HepG2 (cell line): Measurements from ENCODE around the gene SAA1. TPM values are rescaled to one million over a fixed set of nuclear protein-coding genes. Genes with fewer than 3 reads are reported as not detected.

Source experiments
- ATAC-seq: fragments of 200-7000 bp; cut with Tn5 transposase; 3 replicates; pipeline ENCODE4 v1.9.1; 2020; ENCODE audit warnings: mild to moderate bottlenecking, moderate library complexity
- BruUV-seq: library from RNA; stranded (reverse); fragments of 400-500 nt; replicated peaks from 2 replicates; lab custom pipeline; 2021; lab: Mats Ljungman, UMichigan
- CTCF ChIA-PET: fragments of 300-600 bp; formaldehyde crosslinking; extraction: SDS; loops from one replicate; lab custom pipeline; 2021; ENCODE audit warnings: low total read pairs, inconsistent platforms, low intra/inter-chr PET ratio; lab: Yijun Ruan, JAX
- POLR2A ChIA-PET: fragments of 350-600 bp; sonication (Branson Sonifier 250); formaldehyde crosslinking; loops from one replicate; lab custom pipeline; 2020; ENCODE audit warnings: antibody characterized with exemption, inconsistent platforms; lab: Yijun Ruan, JAX
- DNase-seq: peaks from one replicate; pipeline ENCODE4 v3.0.0-alpha.2; 2015; ENCODE audit warnings: low spot score
- FAIRE-seq: peaks from 3 replicates; lab custom pipeline; 2011; peaks lifted over from hg19 to GRCh38; lab: Jason Lieb, UNC
- H2AFZ ChIP-seq: one replicate; pipeline ENCODE4 v1.6.1; 2011; ENCODE audit warnings: low read length, inconsistent platforms
- H3K27ac ChIP-seq: fragments of 300-600 bp; 3 replicates; pipeline ENCODE4 v1.8.0; 2011; ENCODE audit warnings: mixed run types, mild to moderate bottlenecking, mixed read lengths, low read length, inconsistent platforms; ENCODE audit not compliant: insufficient read depth; ENCODE audit errors: extremely low read length
- H3K27me3 ChIP-seq, 2 experiments: fragments of 200-600 bp in 1 of 2; 2 replicates in 1 of 2; 3 replicates in 1 of 2; pipeline versions ENCODE4 v1.6.0 to v1.8.0; 2011; ENCODE audit warnings: low read length in 2 of 2, mild to moderate bottlenecking in 2 of 2, moderate library complexity in 2 of 2, inconsistent platforms in 1 of 2; ENCODE audit not compliant: insufficient read depth in 2 of 2, control insufficient read depth in 1 of 2
- H3K36me3 ChIP-seq, 2 experiments: fragments of 200-600 bp in 1 of 2; replicated peaks in 1 of 2; 2 replicates in 1 of 2; 3 replicates in 1 of 2; pipeline versions ENCODE4 v1.5.1 to v1.8.0; 2011; ENCODE audit warnings: low read length in 2 of 2, inconsistent platforms in 1 of 2; ENCODE audit not compliant: insufficient read depth in 2 of 2, control insufficient read depth in 1 of 2
- H3K4me1 ChIP-seq: 2 replicates; pipeline ENCODE4 v1.5.1; 2012; ENCODE audit warnings: low read length, inconsistent platforms; ENCODE audit not compliant: insufficient read depth
- H3K4me2 ChIP-seq: 2 replicates; pipeline ENCODE4 v1.6.0; 2011; ENCODE audit warnings: low read depth, low read length, inconsistent platforms
- H3K4me3 ChIP-seq, 3 experiments: fragments of 200-600 bp in 1 of 3; sonication (generic), shearing (Covaris generic) in 1 of 3; replicated peaks in 1 of 3; 2 replicates each; pipeline ENCODE4 v1.5.1; 2011 to 2016; ENCODE audit warnings: low read length in 3 of 3, inconsistent platforms in 2 of 3, low read depth in 2 of 3, mild to moderate bottlenecking in 2 of 3, control low read depth in 1 of 3, mixed read lengths in 1 of 3; ENCODE audit not compliant: insufficient read depth in 1 of 3
- H3K79me2 ChIP-seq: one replicate; pipeline ENCODE4 v1.6.1; 2011; ENCODE audit warnings: low read length, inconsistent platforms; ENCODE audit not compliant: insufficient read depth
- H3K9ac ChIP-seq: 2 replicates; pipeline ENCODE4 v1.6.0; 2011; ENCODE audit warnings: mild to moderate bottlenecking, low read depth, low read length, inconsistent platforms; ENCODE audit not compliant: insufficient read depth
- H3K9me3 ChIP-seq: 2 replicates; pipeline ENCODE4 v1.5.1; 2012; ENCODE audit warnings: mild to moderate bottlenecking, low read length
- H4K20me1 ChIP-seq: 2 replicates; pipeline ENCODE4 v1.6.0; 2011; ENCODE audit warnings: inconsistent platforms, mild to moderate bottlenecking, low read length, moderate library complexity; ENCODE audit not compliant: insufficient read depth
- GATAD1 ChIP-seq: IDR thresholded peaks from 2 replicates; pipeline ENCODE4 v1.6.1; 2016; ENCODE audit warnings: missing genetic modification reagents, missing compliant biosample characterization
- HCFC1 ChIP-seq: fragments of 150-350 bp; IDR thresholded peaks from 2 replicates; pipeline ENCODE4 v1.6.1; 2014; ENCODE audit warnings: low read depth, low read length
- HOXA5 ChIP-seq: sonication (generic); formaldehyde crosslinking; IDR thresholded peaks from 2 replicates; pipeline ENCODE4 v1.4.0; 2020; ENCODE audit warnings: missing genetic modification reagents
- LCORL ChIP-seq, 2 experiments: fragments of 450-650 bp in 1 of 2; sonication (generic) in 1 of 2; formaldehyde crosslinking in 1 of 2; IDR thresholded peaks; 2 replicates each; pipeline versions ENCODE4 v1.5.0 to v1.6.1; 2017 to 2020; ENCODE audit warnings: antibody characterized with exemption in 1 of 2, missing genetic modification reagents in 1 of 2
- NR3C1 ChIP-seq: sonication (generic); formaldehyde crosslinking; IDR thresholded peaks from 2 replicates; pipeline ENCODE4 v1.4.0; 2020; ENCODE audit warnings: missing genetic modification reagents
- ZNF382 ChIP-seq: sonication (generic); formaldehyde crosslinking; IDR thresholded peaks from 2 replicates; pipeline ENCODE4 v1.5.0; 2020; ENCODE audit warnings: missing genetic modification reagents, mild to moderate bottlenecking, borderline replicate concordance
- ZNF562 ChIP-seq: sonication (generic); formaldehyde crosslinking; IDR thresholded peaks from 2 replicates; pipeline ENCODE4 v1.8.0; 2022; ENCODE audit warnings: missing genetic modification reagents, borderline replicate concordance
- ZNF605 ChIP-seq: sonication (generic); formaldehyde crosslinking; IDR thresholded peaks from 2 replicates; pipeline ENCODE4 v1.8.0; 2022; ENCODE audit warnings: mild to moderate bottlenecking, missing genetic modification reagents
- ZNF678 ChIP-seq: sonication (generic); formaldehyde crosslinking; IDR thresholded peaks from 2 replicates; pipeline ENCODE4 v1.4.0; 2020; ENCODE audit warnings: mild to moderate bottlenecking, missing genetic modification reagents
- ZSCAN12 ChIP-seq: sonication (generic); formaldehyde crosslinking; IDR thresholded peaks from 2 replicates; pipeline ENCODE4 v1.9.0; 2021; ENCODE audit warnings: mild to moderate bottlenecking, missing genetic modification reagents
- WGBS: methylation state at CpG from one replicate; pipeline ENCODE4 v1.1.6; 2017; ENCODE audit warnings: low lambda C conversion rate; 5-methylcytosine and 5-hydroxymethylcytosine counted together
- in situ Hi-C: cut with HindIII; loops from 2 replicates; pipeline ENCODE4 v1.10.0; 2017; ENCODE audit warnings: low pct_unique_long_range_greater_than_20kb; ENCODE audit not compliant: extremely low pct_ligation_motif_present
- intact Hi-C: fragments of 100-400 bp; cut with micrococcal nuclease; formaldehyde crosslinking; loops from one replicate; pipeline ENCODE4 v1.10.0; 2022; ENCODE audit not compliant: unreplicated experiment
- polyA plus RNA-seq, 8 experiments: library from polyadenylated mRNA; depleted of rRNA in 3 of 8; stranded (reverse) in 7 of 8; unstranded in 1 of 8; fragments of >200 nt; fragmentation: Illumina TruSeq in 4 of 8; extraction: Trizol in 4 of 8; gene quantifications; 2 replicates each; pipeline versions ENCODE4 v1.2.1 to v1.2.3, GENCODE V29; 2011 to 2016; ENCODE audit warnings: low read depth in 4 of 8, missing spikeins in 1 of 8, mixed read lengths in 1 of 8; ENCODE audit not compliant: insufficient read depth in 1 of 8
- total RNA-seq, 5 experiments: library from RNA; depleted of rRNA; stranded (reverse); fragments of >200 nt; fragmentation: Illumina TruSeq; extraction: Trizol; gene quantifications; 2 replicates each; pipeline ENCODE4 v1.2.3, GENCODE V29; 2016; ENCODE audit warnings: low read depth in 1 of 5
- TF ChIP-seq, protein P1 (sequence below): sonication (generic); formaldehyde crosslinking; conservative IDR thresholded peaks from 2 replicates; pipeline ENCODE4 v1.8.0; 2022; ENCODE audit warnings: missing genetic modification reagents
- TF ChIP-seq, protein P2 (sequence below): sonication (generic); formaldehyde crosslinking; IDR thresholded peaks from 2 replicates; pipeline ENCODE4 v1.9.0; 2022; ENCODE audit warnings: low read depth, missing genetic modification reagents
- TF ChIP-seq, protein P3 (sequence below): sonication (generic); formaldehyde crosslinking; IDR thresholded peaks from 2 replicates; pipeline ENCODE4 v1.8.1; 2023; ENCODE audit warnings: missing genetic modification reagents, inconsistent platforms, borderline replicate concordance
- TF ChIP-seq, protein P4 (sequence below): sonication (generic); formaldehyde crosslinking; IDR thresholded peaks from 2 replicates; pipeline ENCODE4 v1.8.0; 2022; ENCODE audit warnings: missing genetic modification reagents, mild to moderate bottlenecking, moderate library complexity, borderline replicate concordance

SAA1 gene
- total and polyA plus RNA-seq, 2 of the 13 experiments (the other 11 are each of a cell fraction or from before 2014, with no cell fraction given), result not detected

DNA sequence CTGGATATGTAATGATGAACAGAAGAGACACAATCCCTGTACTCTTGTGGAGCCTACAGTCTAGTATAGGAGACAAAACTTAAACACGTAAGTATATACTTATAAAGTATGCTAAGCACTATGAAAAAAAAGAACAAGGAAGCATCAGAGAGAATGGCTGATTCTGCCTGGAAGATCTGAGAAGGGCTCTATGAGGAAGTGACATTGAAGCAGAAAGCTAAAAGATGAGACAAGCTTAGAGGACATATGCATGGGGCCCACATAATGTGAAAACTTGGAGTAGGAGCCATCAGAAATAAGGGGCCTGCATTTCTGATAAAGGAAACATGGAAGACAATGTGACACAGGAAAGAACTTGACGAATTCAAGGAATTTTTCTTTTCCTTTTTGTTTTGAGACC is 16.6 kb downstream of the SAA1 start:
- in situ Hi-C loops, result no loop called here
- Histone ChIP-seq H3K9me3 (no peaks in the 10 kb centered on the region), H3K4me2 (no peak overlapping the region), H3K27ac (no peak overlapping the region), H3K4me3 (no peak overlapping the region), H2AFZ (no peak overlapping the region)
- DNase-seq, result no peak
- WGBS, result 98% methylated on average over 2 of the region's 2 CpGs
- CTCF ChIA-PET, result no interaction called here
- TF ChIP-seq ZNF605 (CRISPR knock-in tag) (no peak), HOXA5 (CRISPR knock-in tag) (no peak), ZSCAN12 (CRISPR knock-in tag) (no peak), HCFC1 (no peak), ZNF562 (CRISPR knock-in tag) (no peak), LCORL (IDR thresholded peaks at IDR 0.05) (no peak), LCORL (CRISPR knock-in tag; IDR thresholded peaks at IDR 0.05) (no peak), ZNF382 (no peak), GATAD1 (CRISPR knock-in tag) (no peak), ZNF678 (CRISPR knock-in tag) (no peak), NR3C1 (CRISPR knock-in tag) (no peak)
- TF ChIP-seq, protein P1, sequence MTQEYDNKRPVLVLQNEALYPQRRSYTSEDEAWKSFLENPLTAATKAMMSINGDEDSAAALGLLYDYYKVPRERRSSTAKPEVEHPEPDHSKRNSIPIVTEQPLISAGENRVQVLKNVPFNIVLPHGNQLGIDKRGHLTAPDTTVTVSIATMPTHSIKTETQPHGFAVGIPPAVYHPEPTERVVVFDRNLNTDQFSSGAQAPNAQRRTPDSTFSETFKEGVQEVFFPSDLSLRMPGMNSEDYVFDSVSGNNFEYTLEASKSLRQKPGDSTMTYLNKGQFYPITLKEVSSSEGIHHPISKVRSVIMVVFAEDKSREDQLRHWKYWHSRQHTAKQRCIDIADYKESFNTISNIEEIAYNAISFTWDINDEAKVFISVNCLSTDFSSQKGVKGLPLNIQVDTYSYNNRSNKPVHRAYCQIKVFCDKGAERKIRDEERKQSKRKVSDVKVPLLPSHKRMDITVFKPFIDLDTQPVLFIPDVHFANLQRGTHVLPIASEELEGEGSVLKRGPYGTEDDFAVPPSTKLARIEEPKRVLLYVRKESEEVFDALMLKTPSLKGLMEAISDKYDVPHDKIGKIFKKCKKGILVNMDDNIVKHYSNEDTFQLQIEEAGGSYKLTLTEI (CRISPR knock-in tag), result no peak
- TF ChIP-seq, protein P2, sequence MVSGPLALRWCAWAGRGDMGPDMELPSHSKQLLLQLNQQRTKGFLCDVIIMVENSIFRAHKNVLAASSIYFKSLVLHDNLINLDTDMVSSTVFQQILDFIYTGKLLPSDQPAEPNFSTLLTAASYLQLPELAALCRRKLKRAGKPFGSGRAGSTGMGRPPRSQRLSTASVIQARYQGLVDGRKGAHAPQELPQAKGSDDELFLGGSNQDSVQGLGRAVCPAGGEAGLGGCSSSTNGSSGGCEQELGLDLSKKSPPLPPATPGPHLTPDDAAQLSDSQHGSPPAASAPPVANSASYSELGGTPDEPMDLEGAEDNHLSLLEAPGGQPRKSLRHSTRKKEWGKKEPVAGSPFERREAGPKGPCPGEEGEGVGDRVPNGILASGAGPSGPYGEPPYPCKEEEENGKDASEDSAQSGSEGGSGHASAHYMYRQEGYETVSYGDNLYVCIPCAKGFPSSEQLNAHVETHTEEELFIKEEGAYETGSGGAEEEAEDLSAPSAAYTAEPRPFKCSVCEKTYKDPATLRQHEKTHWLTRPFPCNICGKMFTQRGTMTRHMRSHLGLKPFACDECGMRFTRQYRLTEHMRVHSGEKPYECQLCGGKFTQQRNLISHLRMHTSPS (CRISPR knock-in tag), result no peak
- TF ChIP-seq, protein P3, sequence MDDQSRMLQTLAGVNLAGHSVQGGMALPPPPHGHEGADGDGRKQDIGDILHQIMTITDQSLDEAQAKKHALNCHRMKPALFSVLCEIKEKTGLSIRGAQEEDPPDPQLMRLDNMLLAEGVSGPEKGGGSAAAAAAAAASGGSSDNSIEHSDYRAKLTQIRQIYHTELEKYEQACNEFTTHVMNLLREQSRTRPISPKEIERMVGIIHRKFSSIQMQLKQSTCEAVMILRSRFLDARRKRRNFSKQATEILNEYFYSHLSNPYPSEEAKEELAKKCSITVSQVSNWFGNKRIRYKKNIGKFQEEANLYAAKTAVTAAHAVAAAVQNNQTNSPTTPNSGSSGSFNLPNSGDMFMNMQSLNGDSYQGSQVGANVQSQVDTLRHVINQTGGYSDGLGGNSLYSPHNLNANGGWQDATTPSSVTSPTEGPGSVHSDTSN (CRISPR knock-in tag), result no peak
- TF ChIP-seq, protein P4, sequence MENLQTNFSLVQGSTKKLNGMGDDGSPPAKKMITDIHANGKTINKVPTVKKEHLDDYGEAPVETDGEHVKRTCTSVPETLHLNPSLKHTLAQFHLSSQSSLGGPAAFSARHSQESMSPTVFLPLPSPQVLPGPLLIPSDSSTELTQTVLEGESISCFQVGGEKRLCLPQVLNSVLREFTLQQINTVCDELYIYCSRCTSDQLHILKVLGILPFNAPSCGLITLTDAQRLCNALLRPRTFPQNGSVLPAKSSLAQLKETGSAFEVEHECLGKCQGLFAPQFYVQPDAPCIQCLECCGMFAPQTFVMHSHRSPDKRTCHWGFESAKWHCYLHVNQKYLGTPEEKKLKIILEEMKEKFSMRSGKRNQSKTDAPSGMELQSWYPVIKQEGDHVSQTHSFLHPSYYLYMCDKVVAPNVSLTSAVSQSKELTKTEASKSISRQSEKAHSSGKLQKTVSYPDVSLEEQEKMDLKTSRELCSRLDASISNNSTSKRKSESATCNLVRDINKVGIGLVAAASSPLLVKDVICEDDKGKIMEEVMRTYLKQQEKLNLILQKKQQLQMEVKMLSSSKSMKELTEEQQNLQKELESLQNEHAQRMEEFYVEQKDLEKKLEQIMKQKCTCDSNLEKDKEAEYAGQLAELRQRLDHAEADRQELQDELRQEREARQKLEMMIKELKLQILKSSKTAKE (CRISPR knock-in tag), result no peak
- TF ChIP-seq, all 625 proteins: peak for 0
- FAIRE-seq, result no peak
- no TSS peak for BruUV-seq
- H4K20me1 ChIP-seq, result no peaks in the 10 kb centered on the region
- no peaks in the 10 kb centered on the region for H3K4me1 ChIP-seq
- H3K27me3 ChIP-seq, result no peaks in the 10 kb centered on the region
- no peaks in the 10 kb centered on the region for H3K79me2 ChIP-seq
- intact Hi-C loops, result no loop called here
- no peak for ATAC-seq
- no peak overlapping the region for H3K9ac ChIP-seq
- POLR2A ChIA-PET, result no interaction called here
- peaks cover 18 to 55% of the 10 kb centered on the region in 2 experiments for H3K36me3 ChIP-seq
